ENCODE data around the gene ZNF529. TPM values are rescaled to one million over a fixed set of nuclear protein-coding genes. Genes with fewer than 3 reads are reported as not detected.

The ZNF529 gene
- total and polyA plus RNA-seq, 2 of the 8 experiments (the other 6 are each of a cell fraction or from before 2014, with no cell fraction given): 8.4 to 14.1 TPM

DNA sequence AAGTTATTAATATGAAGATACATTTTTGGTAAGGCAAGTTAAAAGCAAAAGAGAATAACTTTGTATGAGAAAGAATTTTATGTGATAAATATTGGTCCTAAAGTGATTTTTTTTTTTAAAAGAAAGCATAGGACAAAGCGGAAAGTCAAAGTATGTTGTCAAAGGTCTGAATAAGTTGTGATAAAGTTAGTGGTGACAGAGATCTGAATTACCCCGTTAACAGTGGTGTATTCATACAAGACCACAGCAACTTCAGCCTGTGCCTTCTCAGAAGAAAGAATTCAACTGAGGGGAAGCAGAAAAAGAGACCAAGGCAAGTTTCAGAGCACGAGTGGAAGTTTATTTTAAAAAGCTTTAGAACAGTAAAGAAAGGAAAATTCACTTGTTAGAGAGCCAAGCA lies 64.8 kb downstream of the ZNF529 start (continued):
- TF ChIP-seq JUND (IDR thresholded peaks at IDR 0.05; ENCODE audit: low read length): no peak
- no peak for TF ChIP-seq SP4 (IDR thresholded peaks at IDR 0.05; ENCODE audit: low read length)
- no peak for TF ChIP-seq ASH2L (IDR thresholded peaks at IDR 0.05; ENCODE audit: low read length)
- TF ChIP-seq MAFK (IDR thresholded peaks at IDR 0.05; ENCODE audit: low read depth, low read length): no peak
- no peak for TF ChIP-seq BRCA1 (IDR thresholded peaks at IDR 0.05; ENCODE audit: low read depth, low read length)
- no peak for TF ChIP-seq HDAC6 (IDR thresholded peaks at IDR 0.05; ENCODE audit: low read depth, low read length)
- no peak for TF ChIP-seq CHD2 (IDR thresholded peaks at IDR 0.05; ENCODE audit: low read length)
